ENCODE measurements around the gene VPS37C. TPM values are rescaled to one million over a fixed set of nuclear protein-coding genes. Genes with fewer than 3 reads are reported as not detected.

The VPS37C gene
- total RNA-seq, 2 experiments from 2014 or later, result 5.4 to 5.6 TPM

GRCh38 chr11:61121192-61121831 lies 39.9 kb downstream of the VPS37C start:
- Mint-ChIP-seq H3K27me3 (no peaks in the 10 kb centered on the region), H3K36me3 (peaks cover 65% of the 10 kb centered on the region), H3K9me3 (ENCODE audit: low read depth) (peaks cover 3% of the 10 kb centered on the region), H3K4me3 (no peak overlapping the region), H3K4me1 (peaks cover 47% of the 10 kb centered on the region), H3K27ac (no peak overlapping the region)
- ATAC-seq (no peak), DNase-seq (no peak)
- CTCF ChIA-PET, result interaction anchor here (2.5 kb wide), 1 partner anchor 9 kb away, joined by 19 read pairs; no protein-coding TSS in a partner anchor

- H3K4me3 Mint-ChIP-seq, result no peak overlapping the region
- H3K9me3 Mint-ChIP-seq (ENCODE audit: low read depth), result peaks cover 3% of the 10 kb centered on the region
- no peak overlapping the region for H3K27ac Mint-ChIP-seq
- peaks cover 64% of the 10 kb centered on the region for H3K36me3 Mint-ChIP-seq
- DNase-seq (no peak), ATAC-seq (no peak)
- peaks cover 47% of the 10 kb centered on the region for H3K4me1 Mint-ChIP-seq
- CTCF ChIA-PET, result interaction anchor here (0.8 to 2.5 kb wide), 2 partner anchors 9 kb away, joined by 3 to 19 read pairs; no protein-coding TSS in a partner anchor
- no peaks in the 10 kb centered on the region for H3K27me3 Mint-ChIP-seq
Observed at GRCh38 chr11:61120706-61121191, 40.5 kb downstream of the VPS37C start.

GRCh38 chr11:61120099-61120705 lies 41.0 kb downstream of the VPS37C start:
- H3K9me3 Mint-ChIP-seq (ENCODE audit: low read depth), result peaks cover 3% of the 10 kb centered on the region
- CTCF ChIA-PET, result interaction anchor here (0.8 to 2.5 kb wide), 2 partner anchors 8 to 10 kb away, joined by 3 to 19 read pairs; no protein-coding TSS in a partner anchor
- no peak for ATAC-seq

GRCh38 chr11:61119571-61119970 lies 41.7 kb downstream of the VPS37C start:
- no peaks in the 10 kb centered on the region for H3K27me3 Mint-ChIP-seq
- H3K27ac Mint-ChIP-seq, result peak overlapping the region; percentile 52
- peak overlapping the region; percentile 48 for H3K4me3 Mint-ChIP-seq

More at GRCh38 chr11:61120099-61120705, 41.0 kb downstream of the VPS37C start:
- H3K4me3 Mint-ChIP-seq, result peak overlapping the region; percentile 48
- no peak for DNase-seq
- H3K4me1 Mint-ChIP-seq, result peaks cover 53% of the 10 kb centered on the region
- no peaks in the 10 kb centered on the region for H3K27me3 Mint-ChIP-seq
- H3K36me3 Mint-ChIP-seq, result peaks cover 67% of the 10 kb centered on the region
- H3K27ac Mint-ChIP-seq, result peak overlapping the region; percentile 52

GRCh38 chr11:61119055-61119454 lies 42.2 kb downstream of the VPS37C start:
- peaks cover 60% of the 10 kb centered on the region for H3K4me1 Mint-ChIP-seq
- H3K36me3 Mint-ChIP-seq, result peaks cover 67% of the 10 kb centered on the region
- H3K27me3 Mint-ChIP-seq, result no peaks in the 10 kb centered on the region
- no peak overlapping the region for H3K27ac Mint-ChIP-seq
- ATAC-seq (no peak), DNase-seq (no peak)
- CTCF ChIA-PET, result interaction anchor here (1.2 to 2.5 kb wide), 5 partner anchors 9 to 149 kb away, joined by 3 to 19 read pairs (median 8); no protein-coding TSS in a partner anchor
- peaks cover 3% of the 10 kb centered on the region for H3K9me3 Mint-ChIP-seq (ENCODE audit: low read depth)
- H3K4me3 Mint-ChIP-seq, result no peak overlapping the region

More at GRCh38 chr11:61119571-61119970, 41.7 kb downstream of the VPS37C start:
- no peak for ATAC-seq
- CTCF ChIA-PET, result interaction anchor here (1.2 to 2.5 kb wide), 4 partner anchors 9 to 149 kb away, joined by 3 to 19 read pairs (median 6); no protein-coding TSS in a partner anchor
- H3K36me3 Mint-ChIP-seq, result peaks cover 69% of the 10 kb centered on the region
- no peak for DNase-seq
- H3K9me3 Mint-ChIP-seq (ENCODE audit: low read depth), result peaks cover 3% of the 10 kb centered on the region
- peaks cover 59% of the 10 kb centered on the region for H3K4me1 Mint-ChIP-seq

- H3K9me3 Mint-ChIP-seq (ENCODE audit: low read depth), result peaks cover 3% of the 10 kb centered on the region
Observed at GRCh38 chr11:61118406-61118805, 42.8 kb downstream of the VPS37C start.

GRCh38 chr11:61118004-61118403 lies 43.2 kb downstream of the VPS37C start:
- CTCF ChIA-PET, result interaction anchor here (1.5 to 2.5 kb wide), 2 partner anchors 11 to 148 kb away, joined by 8 to 9 read pairs; no protein-coding TSS in a partner anchor
- Mint-ChIP-seq H3K4me1 (peaks cover 60% of the 10 kb centered on the region), H3K27ac (no peak overlapping the region)

More at GRCh38 chr11:61118406-61118805, 42.8 kb downstream of the VPS37C start:
- Mint-ChIP-seq H3K27me3 (no peaks in the 10 kb centered on the region), H3K4me3 (no peak overlapping the region), H3K36me3 (peaks cover 67% of the 10 kb centered on the region), H3K4me1 (peaks cover 60% of the 10 kb centered on the region), H3K27ac (peak overlapping the region; percentile 8)
- CTCF ChIA-PET, result interaction anchor here (1.2 to 2.5 kb wide), 4 partner anchors 8 to 148 kb away, joined by 3 to 9 read pairs (median 6); no protein-coding TSS in a partner anchor
- ATAC-seq, result no peak
- no peak for DNase-seq

GRCh38 chr11:61117168-61117520 lies 44.1 kb downstream of the VPS37C start:
- H3K9me3 Mint-ChIP-seq (ENCODE audit: low read depth), result peaks cover 3% of the 10 kb centered on the region
- H3K4me1 Mint-ChIP-seq, result peaks cover 64% of the 10 kb centered on the region
- DNase-seq (no peak), ATAC-seq (no peak)
- CTCF ChIA-PET, result interaction anchor here (1.3 kb wide), 1 partner anchor 286 kb away, joined by 4 read pairs; no protein-coding TSS in a partner anchor
- H3K27ac Mint-ChIP-seq, result peak overlapping the region; percentile 66
- no peaks in the 10 kb centered on the region for H3K27me3 Mint-ChIP-seq
- H3K36me3 Mint-ChIP-seq, result peaks cover 66% of the 10 kb centered on the region
- no peak overlapping the region for H3K4me3 Mint-ChIP-seq

More at GRCh38 chr11:61118004-61118403, 43.2 kb downstream of the VPS37C start:
- ATAC-seq (no peak), DNase-seq (no peak)
- H3K27me3 Mint-ChIP-seq, result no peaks in the 10 kb centered on the region
- H3K36me3 Mint-ChIP-seq, result peaks cover 67% of the 10 kb centered on the region
- H3K9me3 Mint-ChIP-seq (ENCODE audit: low read depth), result peaks cover 3% of the 10 kb centered on the region
- no peak overlapping the region for H3K4me3 Mint-ChIP-seq

GRCh38 chr11:61116426-61117167 lies 44.6 kb downstream of the VPS37C start:
- CTCF ChIA-PET, result interaction anchor here (1.0 to 6.5 kb wide), 4 partner anchors 14 to 285 kb away, joined by 3 to 45 read pairs (median 4); no protein-coding TSS in a partner anchor
- Mint-ChIP-seq H3K9me3 (ENCODE audit: low read depth) (peaks cover 3% of the 10 kb centered on the region), H3K4me3 (no peak overlapping the region), H3K4me1 (peaks cover 67% of the 10 kb centered on the region), H3K27me3 (no peaks in the 10 kb centered on the region), H3K27ac (peak overlapping the region; percentile 66), H3K36me3 (peaks cover 68% of the 10 kb centered on the region)
- ATAC-seq (no peak), DNase-seq (no peak)

- CTCF ChIA-PET, result interaction anchor here (1.0 to 6.5 kb wide), 4 partner anchors 15 to 73 kb away, joined by 3 to 45 read pairs (median 3); no protein-coding TSS in a partner anchor
- Mint-ChIP-seq H3K4me1 (peaks cover 76% of the 10 kb centered on the region), H3K4me3 (no peak overlapping the region), H3K27ac (peak overlapping the region; percentile 52), H3K27me3 (no peaks in the 10 kb centered on the region), H3K9me3 (ENCODE audit: low read depth) (peaks cover 3% of the 10 kb centered on the region), H3K36me3 (peaks cover 70% of the 10 kb centered on the region)
- DNase-seq (no peak), ATAC-seq (no peak)
Observed at GRCh38 chr11:61115498-61116224, 45.6 kb downstream of the VPS37C start.

- no peak overlapping the region for H3K4me3 Mint-ChIP-seq
- H3K36me3 Mint-ChIP-seq, result peaks cover 66% of the 10 kb centered on the region
- H3K27me3 Mint-ChIP-seq, result no peaks in the 10 kb centered on the region
- ATAC-seq, result no peak
- H3K9me3 Mint-ChIP-seq (ENCODE audit: low read depth), result peaks cover 3% of the 10 kb centered on the region
- CTCF ChIA-PET, result interaction anchor here (1.2 to 6.5 kb wide), 4 partner anchors 15 to 72 kb away, joined by 3 to 45 read pairs (median 5); no protein-coding TSS in a partner anchor
- H3K27ac Mint-ChIP-seq, result peak overlapping the region; percentile 9
- DNase-seq, result no peak
- H3K4me1 Mint-ChIP-seq, result peaks cover 77% of the 10 kb centered on the region
Observed at GRCh38 chr11:61114913-61115312, 46.3 kb downstream of the VPS37C start.

- H3K27ac Mint-ChIP-seq, result peak overlapping the region; percentile 79
- DNase-seq, result no peak
- peaks cover 78% of the 10 kb centered on the region for H3K4me1 Mint-ChIP-seq
- H3K4me3 Mint-ChIP-seq, result peak overlapping the region; percentile 27
- peaks cover 3% of the 10 kb centered on the region for H3K9me3 Mint-ChIP-seq (ENCODE audit: low read depth)
- CTCF ChIA-PET, result interaction anchor here (0.7 to 6.5 kb wide), 4 partner anchors 17 to 35 kb away, joined by 3 to 45 read pairs (median 5); no protein-coding TSS in a partner anchor
- no peaks in the 10 kb centered on the region for H3K27me3 Mint-ChIP-seq
- ATAC-seq, result no peak
- H3K36me3 Mint-ChIP-seq, result peaks cover 56% of the 10 kb centered on the region
Observed at GRCh38 chr11:61113201-61113600, 48.0 kb downstream of the VPS37C start.

Data from activated CD8-positive, alpha-beta memory T cell treated with anti-CD3 and anti-CD28 coated beads, Interleukin-2, amount 10 ng/mL, durations not matched to agents 7 days and 5 days (primary cell).